Parathyroid adenoma (tissue), 2 donors: ENCODE data around the gene CDC42BPG.

Experiments used
- H2AFZ ChIP-seq: fragments of 300-600 bp; sonication (generic); one replicate; pipeline ENCODE4 v1.7.0; 2017; ENCODE audit warnings: antibody characterized with exemption, mild to moderate bottlenecking
- H3K27ac ChIP-seq: fragments of 300-600 bp; sonication (generic); one replicate; pipeline ENCODE4 v1.7.0; 2017
- H3K27me3 ChIP-seq: fragments of 300-600 bp; sonication (generic); one replicate; pipeline ENCODE4 v1.7.0; 2017; ENCODE audit warnings: low read length; ENCODE audit not compliant: control insufficient read depth, insufficient read depth
- H3K36me3 ChIP-seq: fragments of 300-600 bp; sonication (generic); one replicate; pipeline ENCODE4 v1.7.0; 2017; ENCODE audit warnings: low read length; ENCODE audit not compliant: control insufficient read depth, insufficient read depth
- H3K4me1 ChIP-seq: fragments of 300-600 bp; sonication (generic); one replicate; pipeline ENCODE4 v1.7.0; 2017; ENCODE audit warnings: control low read depth
- H3K4me2 ChIP-seq: fragments of 300-600 bp; sonication (generic); one replicate; pipeline ENCODE4 v1.7.0; 2017; ENCODE audit warnings: low read length
- H3K4me3 ChIP-seq: fragments of 300-600 bp; sonication (generic); one replicate; pipeline ENCODE4 v1.7.0; 2017; ENCODE audit warnings: low read depth, low read length
- H3K79me2 ChIP-seq: fragments of 300-600 bp; sonication (generic); one replicate; pipeline ENCODE4 v1.7.0; 2017; ENCODE audit warnings: control low read depth
- H3K9ac ChIP-seq: fragments of 300-600 bp; sonication (generic); one replicate; pipeline ENCODE4 v1.7.0; 2017; ENCODE audit warnings: mild to moderate bottlenecking
- H3K9me3 ChIP-seq: fragments of 300-600 bp; sonication (generic); one replicate; pipeline ENCODE4 v1.7.0; 2017; ENCODE audit warnings: low read length; ENCODE audit not compliant: control insufficient read depth
- TF ChIP-seq, protein P1 (sequence below): fragments of 300-600 bp; sonication (generic); IDR thresholded peaks from one replicate; pipeline ENCODE4 v1.7.0; 2017; ENCODE audit warnings: antibody characterized with exemption, mild to moderate bottlenecking
- donor health status: primary hyperparathyroidism.

Gene CDC42BPG

DNA sequence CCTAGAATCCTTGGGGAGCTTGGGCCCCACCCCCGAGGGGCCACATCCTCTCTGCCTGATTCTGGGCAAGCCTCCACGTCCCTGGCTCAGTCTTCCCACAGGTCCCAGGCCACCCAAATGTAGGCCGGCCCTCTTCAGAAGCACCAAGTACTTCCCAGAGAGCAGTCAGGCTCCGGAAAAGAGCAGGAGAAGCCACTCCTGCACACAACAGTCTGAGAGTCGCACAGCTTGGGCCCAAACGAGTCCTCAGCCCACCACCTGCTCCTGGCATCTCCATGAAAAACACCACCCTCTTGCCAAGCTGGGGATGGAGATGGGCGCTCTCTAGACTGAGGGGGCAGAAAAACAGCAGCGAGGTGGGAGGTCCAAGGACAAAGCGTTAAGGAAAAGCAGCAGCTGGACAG, 18.5 kb upstream of the CDC42BPG start:
- no peak overlapping the region for H3K9ac ChIP-seq
- no peaks in the 10 kb centered on the region for H3K9me3 ChIP-seq
- no peak overlapping the region for H2AFZ ChIP-seq
- no peaks in the 10 kb centered on the region for H3K27me3 ChIP-seq
- no peak overlapping the region for H3K4me3 ChIP-seq
- peaks cover 5% of the 10 kb centered on the region for H3K4me1 ChIP-seq
- no peak overlapping the region for H3K27ac ChIP-seq
- no peak overlapping the region for H3K4me2 ChIP-seq
- TF ChIP-seq, protein P1, sequence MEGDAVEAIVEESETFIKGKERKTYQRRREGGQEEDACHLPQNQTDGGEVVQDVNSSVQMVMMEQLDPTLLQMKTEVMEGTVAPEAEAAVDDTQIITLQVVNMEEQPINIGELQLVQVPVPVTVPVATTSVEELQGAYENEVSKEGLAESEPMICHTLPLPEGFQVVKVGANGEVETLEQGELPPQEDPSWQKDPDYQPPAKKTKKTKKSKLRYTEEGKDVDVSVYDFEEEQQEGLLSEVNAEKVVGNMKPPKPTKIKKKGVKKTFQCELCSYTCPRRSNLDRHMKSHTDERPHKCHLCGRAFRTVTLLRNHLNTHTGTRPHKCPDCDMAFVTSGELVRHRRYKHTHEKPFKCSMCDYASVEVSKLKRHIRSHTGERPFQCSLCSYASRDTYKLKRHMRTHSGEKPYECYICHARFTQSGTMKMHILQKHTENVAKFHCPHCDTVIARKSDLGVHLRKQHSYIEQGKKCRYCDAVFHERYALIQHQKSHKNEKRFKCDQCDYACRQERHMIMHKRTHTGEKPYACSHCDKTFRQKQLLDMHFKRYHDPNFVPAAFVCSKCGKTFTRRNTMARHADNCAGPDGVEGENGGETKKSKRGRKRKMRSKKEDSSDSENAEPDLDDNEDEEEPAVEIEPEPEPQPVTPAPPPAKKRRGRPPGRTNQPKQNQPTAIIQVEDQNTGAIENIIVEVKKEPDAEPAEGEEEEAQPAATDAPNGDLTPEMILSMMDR = no peak
- no peaks in the 10 kb centered on the region for H3K79me2 ChIP-seq
- H3K36me3 ChIP-seq = no peaks in the 10 kb centered on the region

DNA sequence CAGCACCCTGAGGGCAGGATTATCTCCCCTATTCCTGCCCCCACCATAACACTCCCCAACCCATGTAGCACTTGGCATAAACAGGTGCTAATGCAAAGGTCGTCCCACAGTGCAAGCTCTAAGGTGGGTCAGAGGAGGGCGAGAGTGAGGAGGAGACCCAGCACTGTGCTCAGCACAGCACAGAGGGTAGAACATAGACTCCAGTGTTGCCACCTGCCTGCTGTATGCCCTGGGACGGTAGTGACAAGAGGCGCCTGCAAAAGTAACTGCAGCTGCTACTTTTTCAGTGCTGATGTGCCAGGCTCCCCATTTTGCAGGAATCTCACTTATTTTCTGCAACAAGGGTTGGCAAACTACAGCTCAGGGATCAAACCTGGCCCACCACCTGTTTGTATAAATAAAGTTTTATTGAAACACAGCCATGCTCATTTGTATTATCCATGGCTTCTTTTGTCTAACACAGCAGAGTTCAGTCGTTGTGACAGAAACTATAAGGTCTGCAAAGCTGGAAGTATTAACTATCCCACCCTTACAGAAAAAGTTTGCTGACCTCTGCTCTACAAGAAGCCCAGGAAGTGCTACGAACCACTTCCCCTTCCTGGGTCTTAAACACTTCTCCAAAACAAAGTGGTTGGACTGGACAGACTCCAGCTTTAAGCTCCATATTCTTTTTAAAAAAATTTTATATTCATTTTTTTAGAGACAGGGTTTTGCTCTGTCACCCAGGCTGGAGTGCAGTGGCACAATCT, 16.9 kb upstream of the CDC42BPG start:
- H3K4me3 ChIP-seq = no peak overlapping the region
- H3K79me2 ChIP-seq = no peaks in the 10 kb centered on the region
- no peak overlapping the region for H3K4me2 ChIP-seq
- H3K27ac ChIP-seq = no peak overlapping the region
- H2AFZ ChIP-seq = no peak overlapping the region
- no peaks in the 10 kb centered on the region for H3K36me3 ChIP-seq
- no peak overlapping the region for H3K9ac ChIP-seq
- H3K4me1 ChIP-seq = peaks cover 5% of the 10 kb centered on the region
- no peaks in the 10 kb centered on the region for H3K27me3 ChIP-seq
- no peaks in the 10 kb centered on the region for H3K9me3 ChIP-seq
- TF ChIP-seq, protein P1 = no peak

DNA sequence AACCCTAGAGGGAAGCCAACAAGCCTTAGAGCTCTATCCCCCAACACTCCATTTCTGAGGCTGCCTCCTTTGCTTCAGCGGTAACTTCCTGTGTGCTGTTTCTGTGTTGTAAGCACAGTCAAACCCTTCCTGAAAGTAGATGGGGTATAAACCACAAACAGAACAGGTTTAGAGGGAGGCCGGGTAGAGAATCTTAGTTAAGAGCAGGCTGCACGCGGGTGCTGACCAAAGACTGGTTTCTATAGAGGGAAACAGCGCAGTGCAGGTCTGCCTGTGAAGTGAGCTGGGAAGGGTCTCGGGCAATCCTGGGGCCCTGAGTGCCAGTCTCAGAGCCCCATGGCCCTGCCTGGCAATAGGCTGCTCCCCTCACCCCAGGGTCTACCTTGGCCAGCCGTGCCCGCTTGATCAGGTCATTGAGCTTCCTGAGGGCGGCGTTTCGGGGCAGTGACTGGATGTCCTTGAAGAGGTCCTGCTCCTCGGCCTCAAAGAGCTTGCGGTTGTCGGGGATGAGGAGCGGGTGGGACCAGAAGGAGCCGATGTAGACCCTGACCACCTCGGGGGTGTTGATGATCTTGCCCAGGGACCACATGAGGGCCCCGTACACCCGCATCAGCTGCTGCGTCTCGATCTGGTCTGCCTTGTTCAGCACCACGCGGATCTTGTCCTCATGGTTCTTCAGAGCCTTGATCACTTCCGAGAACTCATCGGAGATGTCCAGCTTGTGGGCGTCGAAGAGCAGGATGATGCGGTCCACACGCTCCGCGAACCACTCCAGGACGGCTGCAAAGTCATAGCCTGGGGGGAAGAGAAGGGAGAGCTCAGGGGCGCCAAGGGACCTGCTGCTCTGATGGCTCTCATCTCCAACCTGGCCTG, 15.3 kb upstream of the CDC42BPG start:
- Histone ChIP-seq H3K9ac (no peak overlapping the region), H3K4me2 (no peak overlapping the region), H3K27me3 (no peaks in the 10 kb centered on the region), H2AFZ (no peak overlapping the region), H3K36me3 (no peaks in the 10 kb centered on the region), H3K9me3 (no peaks in the 10 kb centered on the region), H3K4me1 (peaks cover 5% of the 10 kb centered on the region), H3K27ac (no peak overlapping the region), H3K79me2 (no peaks in the 10 kb centered on the region), H3K4me3 (no peak overlapping the region)
- TF ChIP-seq, protein P1 = no peak

DNA sequence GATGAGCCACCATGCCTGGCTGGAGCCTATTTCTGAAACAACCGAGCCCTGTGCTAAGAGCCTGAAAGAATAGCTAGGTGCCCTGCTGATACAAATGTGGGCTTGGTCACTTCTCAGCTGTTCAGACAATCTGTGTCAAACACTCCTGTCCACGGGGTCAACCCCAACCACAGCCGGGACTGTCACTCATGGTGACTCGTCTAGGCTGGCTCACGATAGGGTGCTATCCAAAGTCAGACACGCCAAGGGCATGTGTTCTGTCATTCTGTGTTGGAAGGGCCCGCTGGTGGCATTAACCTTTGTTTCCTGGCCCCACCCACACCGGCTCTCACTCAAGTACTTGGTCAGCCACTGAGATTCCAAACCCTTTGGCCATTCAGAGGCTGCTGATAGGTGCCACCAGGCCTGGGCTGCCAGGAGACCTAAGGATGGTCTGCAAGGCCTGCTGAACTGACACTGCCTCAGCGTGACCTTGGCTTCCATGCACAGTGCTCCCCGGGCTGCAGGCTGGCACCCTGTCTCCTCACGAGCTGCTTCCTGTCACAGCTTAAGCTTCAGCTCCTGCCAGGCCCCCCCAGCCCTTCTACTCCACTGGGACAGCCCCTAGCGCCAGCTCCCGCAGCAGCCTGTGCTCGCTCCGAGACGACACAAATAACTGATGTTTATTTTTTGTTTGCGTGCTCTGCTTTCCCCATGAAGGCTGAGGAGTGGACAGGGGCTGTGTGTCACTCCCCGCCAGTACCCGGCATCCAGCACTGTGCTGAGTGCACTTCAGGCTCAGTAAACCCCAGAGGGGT, 14.2 kb upstream of the CDC42BPG start:
- TF ChIP-seq, protein P1 = no peak
- H2AFZ ChIP-seq = no peak overlapping the region
- no peaks in the 10 kb centered on the region for H3K4me1 ChIP-seq
- H3K9ac ChIP-seq = no peak overlapping the region
- no peak overlapping the region for H3K27ac ChIP-seq
- H3K36me3 ChIP-seq = no peaks in the 10 kb centered on the region
- H3K9me3 ChIP-seq = no peaks in the 10 kb centered on the region
- no peaks in the 10 kb centered on the region for H3K79me2 ChIP-seq
- no peaks in the 10 kb centered on the region for H3K27me3 ChIP-seq
- H3K4me2 ChIP-seq = no peak overlapping the region
- H3K4me3 ChIP-seq = no peak overlapping the region
